Lower lobe of right lung (tissue), 2 donors: ENCODE data around the gene PHLPP1. TPM values are rescaled to one million over a fixed set of nuclear protein-coding genes. Genes with fewer than 3 reads are reported as not detected.

Source experiments
- ATAC-seq, 2 donors: fragments of 200-7000 bp; cut with Tn5 transposase; one replicate each; pipeline ENCODE4 v1.9.1; 2020 to 2022; ENCODE audit warnings: mild to moderate bottlenecking in 2 of 2, moderate library complexity in 2 of 2
- DNase-seq: peaks from one replicate; pipeline ENCODE4 v3.0.0-alpha.2; 2020
- H3K27ac ChIP-seq: fragments of 200-600 bp; one replicate; pipeline ENCODE4 v1.8.0; 2022
- H3K27me3 ChIP-seq: fragments of 200-600 bp; one replicate; pipeline ENCODE4 v1.8.0; 2022; ENCODE audit warnings: low read depth
- H3K36me3 ChIP-seq: fragments of 200-600 bp; one replicate; pipeline ENCODE4 v1.8.0; 2022; ENCODE audit warnings: mild to moderate bottlenecking
- H3K4me1 ChIP-seq: fragments of 200-600 bp; one replicate; pipeline ENCODE4 v1.8.0; 2022
- H3K4me3 ChIP-seq: fragments of 200-600 bp; one replicate; pipeline ENCODE4 v1.8.0; 2022; ENCODE audit warnings: mild to moderate bottlenecking
- H3K9me3 ChIP-seq: fragments of 200-600 bp; one replicate; pipeline ENCODE4 v1.8.0; 2022
- CTCF ChIP-seq: fragments of 200-600 bp; IDR thresholded peaks from one replicate; pipeline ENCODE4 v1.8.0; 2022; ENCODE audit warnings: antibody characterized with exemption, mild to moderate bottlenecking
- intact Hi-C: fragments of 100-400 bp; cut with DNase I; formaldehyde crosslinking; loops from one replicate; pipeline ENCODE4 v1.11.0; 2022
- total RNA-seq: library from RNA; stranded (reverse); fragmentation: NEBNext Ultra II Directional; extraction: Animal tissue kit (Norgen Biotek cat#: 25700); gene quantifications from one replicate; pipeline ENCODE4 v1.2.1, GENCODE V29; 2021
- donor health status: DM: no; HTN: yes; CAD: no; lungs with severe emphysema.

The PHLPP1 gene
- total RNA-seq, 1 donor from 2014 or later = 12.6 TPM

- intact Hi-C loops = no loop called here
- H3K27ac ChIP-seq = no peak overlapping the region
- H3K4me1 ChIP-seq = no peaks in the 10 kb centered on the region
- H3K9me3 ChIP-seq = no peaks in the 10 kb centered on the region
- DNase-seq (no peak), ATAC-seq (no peak)
- H3K36me3 ChIP-seq = no peaks in the 10 kb centered on the region
- no peak for TF ChIP-seq CTCF
- no peaks in the 10 kb centered on the region for H3K27me3 ChIP-seq
- no peak overlapping the region for H3K4me3 ChIP-seq
Observed at GRCh38 chr18:63028380-63028779, 313.0 kb downstream of the PHLPP1 start.

Other genes with a start within 250 kb of the PHLPP1 start
- gene ZCCHC2, start 192.5 kb upstream of the PHLPP1 start, total RNA-seq = 51.9 TPM